Ascending aorta (tissue), 2 donors: ENCODE measurements around the gene STAT4. TPM values are rescaled to one million over a fixed set of nuclear protein-coding genes. Genes with fewer than 3 reads are reported as not detected.

Experiments used
- DNase-seq, 2 donors: peaks; one replicate each; pipeline ENCODE4 v3.0.0-alpha.2; 2019; ENCODE audit warnings: low spot score in 2 of 2
- H3K27ac ChIP-seq, 2 donors: fragments of 200-600 bp; sonication (generic); one replicate each; pipeline ENCODE4 v1.5.1; 2016 to 2017; ENCODE audit warnings: mild to moderate bottlenecking in 1 of 2
- H3K27me3 ChIP-seq: fragments of 200-600 bp; sonication (generic); one replicate; pipeline ENCODE4 v1.5.1; 2017
- H3K36me3 ChIP-seq, 2 donors: fragments of 200-600 bp; sonication (generic); one replicate each; pipeline ENCODE4 v1.5.1; 2016
- H3K4me1 ChIP-seq, 2 donors: fragments of 200-600 bp; sonication (generic); one replicate each; pipeline ENCODE4 v1.5.1; 2016 to 2017; ENCODE audit warnings: mild to moderate bottlenecking in 1 of 2
- H3K4me3 ChIP-seq, 2 donors: fragments of 200-600 bp; sonication (generic); one replicate each; pipeline ENCODE4 v1.5.1; 2016 to 2017; ENCODE audit warnings: mild to moderate bottlenecking in 1 of 2
- H3K9me3 ChIP-seq, 2 donors: fragments of 200-600 bp; sonication (generic); one replicate each; pipeline ENCODE4 v1.5.1; 2016
- CTCF ChIP-seq, 3 experiments: fragments of 200-600 bp in 2 of 3; fragments of 450-650 bp in 1 of 3; sonication (generic) in 2 of 3; IDR thresholded peaks; one replicate each; pipeline ENCODE4 v1.5.1; 2016 to 2019; ENCODE audit warnings: antibody characterized with exemption in 3 of 3, mild to moderate bottlenecking in 1 of 3, moderate library complexity in 1 of 3
- intact Hi-C: fragments of 100-400 bp; cut with DNase I; formaldehyde crosslinking; loops from one replicate; pipeline ENCODE4 v1.15.1; 2023
- total RNA-seq: library from RNA; depleted of rRNA; stranded (reverse); fragments of >200 nt; gene quantifications from one replicate; pipeline ENCODE4 v1.1.0, GENCODE V29; 2016

The STAT4 gene
- total RNA-seq, 1 donor from 2014 or later: 0.85 TPM

GRCh38 chr2:191043438-191043837, 107.4 kb downstream of the STAT4 start:
- Histone ChIP-seq H3K9me3 (no peaks in the 10 kb centered on the region), H3K4me3 (no peak overlapping the region), H3K36me3 (no peaks in the 10 kb centered on the region), H3K27me3 (no peaks in the 10 kb centered on the region), H3K27ac (no peak overlapping the region), H3K4me1 (no peaks in the 10 kb centered on the region)
- no peak for TF ChIP-seq CTCF (IDR thresholded peaks at IDR 0.05)
- intact Hi-C loops: no loop called here
- no peak for DNase-seq

- Histone ChIP-seq H3K4me3 (no peak overlapping the region), H3K27ac (no peak overlapping the region), H3K4me1 (no peaks in the 10 kb centered on the region), H3K36me3 (no peaks in the 10 kb centered on the region), H3K9me3 (no peaks in the 10 kb centered on the region), H3K27me3 (no peaks in the 10 kb centered on the region)
- intact Hi-C loops: no loop called here
- no peak for DNase-seq
- TF ChIP-seq CTCF (IDR thresholded peaks at IDR 0.05): no peak
These were observed 109.2 kb downstream of the STAT4 start for GRCh38 chr2:191041418-191042161.

GRCh38 chr2:191039616-191040015, 111.2 kb downstream of the STAT4 start:
- Histone ChIP-seq H3K9me3 (no peaks in the 10 kb centered on the region), H3K27me3 (no peaks in the 10 kb centered on the region), H3K4me1 (no peaks in the 10 kb centered on the region), H3K27ac (no peak overlapping the region), H3K4me3 (no peak overlapping the region), H3K36me3 (no peaks in the 10 kb centered on the region)
- intact Hi-C loops: no loop called here
- DNase-seq: no peak
- no peak for TF ChIP-seq CTCF (IDR thresholded peaks at IDR 0.05)

GRCh38 chr2:191038741-191039140, 112.1 kb downstream of the STAT4 start:
- Histone ChIP-seq H3K36me3 (no peaks in the 10 kb centered on the region), H3K4me3 (no peak overlapping the region), H3K9me3 (no peaks in the 10 kb centered on the region), H3K4me1 (no peaks in the 10 kb centered on the region), H3K27ac (no peak overlapping the region), H3K27me3 (no peaks in the 10 kb centered on the region)
- TF ChIP-seq CTCF (IDR thresholded peaks at IDR 0.05): no peak
- intact Hi-C loops: no loop called here
- no peak for DNase-seq

GRCh38 chr2:191038241-191038725, 112.5 kb downstream of the STAT4 start:
- TF ChIP-seq CTCF (IDR thresholded peaks at IDR 0.05): no peak
- intact Hi-C loops: no loop called here
- Histone ChIP-seq H3K27me3 (no peaks in the 10 kb centered on the region), H3K4me3 (no peak overlapping the region), H3K9me3 (no peaks in the 10 kb centered on the region), H3K36me3 (no peaks in the 10 kb centered on the region), H3K4me1 (no peaks in the 10 kb centered on the region), H3K27ac (no peak overlapping the region)
- DNase-seq: no peak
